Memory B cell (primary cell): Measurements from ENCODE around the gene HMGXB3.

Experiments used
- ATAC-seq: fragments of 150-1000 bp; cut with Tn5 transposase; 2 replicates; pipeline ENCODE4 v1.10.0; 2021; ENCODE audit warnings: low read depth, mild to moderate bottlenecking, moderate library complexity
- DNase-seq, 2 donors: peaks; one replicate each; pipeline ENCODE4 v3.0.0; 2022; ENCODE audit warnings: low spot score in 2 of 2
- H3K27ac Mint-ChIP-seq: one replicate; pipeline ENCODE4 v1.8.0; 2022; ENCODE audit warnings: mild to moderate bottlenecking, moderate library complexity, mixed read lengths
- H3K27me3 Mint-ChIP-seq: one replicate; pipeline ENCODE4 v1.8.0; 2022; ENCODE audit warnings: mixed read lengths
- H3K36me3 Mint-ChIP-seq: one replicate; pipeline ENCODE4 v1.8.0; 2022; ENCODE audit warnings: mild to moderate bottlenecking, mixed read lengths
- H3K4me1 Mint-ChIP-seq: one replicate; pipeline ENCODE4 v1.8.0; 2022; ENCODE audit warnings: mixed read lengths
- H3K4me3 Mint-ChIP-seq: one replicate; pipeline ENCODE4 v1.8.0; 2022; ENCODE audit warnings: mild to moderate bottlenecking, moderate library complexity, mixed read lengths
- H3K9me3 Mint-ChIP-seq: one replicate; pipeline ENCODE4 v1.8.0; 2022; ENCODE audit warnings: mixed read lengths

Gene HMGXB3

GRCh38 chr5:149966946-149967345 lies 33.6 kb upstream of the HMGXB3 start:
- Mint-ChIP-seq H3K36me3 (peaks cover 9% of the 10 kb centered on the region), H3K9me3 (no peaks in the 10 kb centered on the region), H3K27ac (no peak overlapping the region), H3K4me1 (peaks cover 24% of the 10 kb centered on the region), H3K27me3 (no peaks in the 10 kb centered on the region), H3K4me3 (no peak overlapping the region)
- ATAC-seq (no peak), DNase-seq (no peak)

GRCh38 chr5:149969181-149969930 lies 31.2 kb upstream of the HMGXB3 start:
- H3K27ac Mint-ChIP-seq = no peak overlapping the region
- H3K4me1 Mint-ChIP-seq = peaks cover 21% of the 10 kb centered on the region
- H3K4me3 Mint-ChIP-seq = no peak overlapping the region
- DNase-seq = no peak
- H3K36me3 Mint-ChIP-seq = peaks cover 8% of the 10 kb centered on the region
- no peaks in the 10 kb centered on the region for H3K27me3 Mint-ChIP-seq
- no peak for ATAC-seq
- H3K9me3 Mint-ChIP-seq = no peaks in the 10 kb centered on the region

- no peak overlapping the region for H3K4me3 Mint-ChIP-seq
- H3K9me3 Mint-ChIP-seq = no peaks in the 10 kb centered on the region
- H3K27me3 Mint-ChIP-seq = no peaks in the 10 kb centered on the region
- H3K36me3 Mint-ChIP-seq = peaks cover 34% of the 10 kb centered on the region
- ATAC-seq (no peak), DNase-seq (no peak)
- H3K27ac Mint-ChIP-seq = no peak overlapping the region
- peaks cover 16% of the 10 kb centered on the region for H3K4me1 Mint-ChIP-seq
These were observed 25.1 kb upstream of the HMGXB3 start for GRCh38 chr5:149975409-149975808.

GRCh38 chr5:149979896-149980295 lies 20.6 kb upstream of the HMGXB3 start:
- H3K9me3 Mint-ChIP-seq = no peaks in the 10 kb centered on the region
- no peak for DNase-seq
- no peak overlapping the region for H3K4me3 Mint-ChIP-seq
- peaks cover 5% of the 10 kb centered on the region for H3K4me1 Mint-ChIP-seq
- H3K36me3 Mint-ChIP-seq = peaks cover 40% of the 10 kb centered on the region
- H3K27ac Mint-ChIP-seq = no peak overlapping the region
- no peak for ATAC-seq
- no peaks in the 10 kb centered on the region for H3K27me3 Mint-ChIP-seq

GRCh38 chr5:149981206-149981605 lies 19.3 kb upstream of the HMGXB3 start:
- Mint-ChIP-seq H3K36me3 (peaks cover 35% of the 10 kb centered on the region), H3K27me3 (no peaks in the 10 kb centered on the region), H3K9me3 (no peaks in the 10 kb centered on the region), H3K27ac (no peak overlapping the region), H3K4me3 (no peak overlapping the region), H3K4me1 (peaks cover 5% of the 10 kb centered on the region)
- no peak for DNase-seq
- ATAC-seq = no peak

GRCh38 chr5:149982505-149982904 lies 18.0 kb upstream of the HMGXB3 start:
- H3K27ac Mint-ChIP-seq = no peak overlapping the region
- H3K36me3 Mint-ChIP-seq = peaks cover 28% of the 10 kb centered on the region
- no peak for DNase-seq
- H3K4me3 Mint-ChIP-seq = no peak overlapping the region
- ATAC-seq = no peak
- H3K27me3 Mint-ChIP-seq = no peaks in the 10 kb centered on the region
- H3K4me1 Mint-ChIP-seq = no peaks in the 10 kb centered on the region
- H3K9me3 Mint-ChIP-seq = no peaks in the 10 kb centered on the region

GRCh38 chr5:149988126-149988525 lies 12.4 kb upstream of the HMGXB3 start:
- ATAC-seq (no peak), DNase-seq (no peak)
- no peaks in the 10 kb centered on the region for H3K36me3 Mint-ChIP-seq
- no peak overlapping the region for H3K27ac Mint-ChIP-seq
- H3K4me1 Mint-ChIP-seq = peaks cover 2% of the 10 kb centered on the region
- no peak overlapping the region for H3K4me3 Mint-ChIP-seq
- no peaks in the 10 kb centered on the region for H3K9me3 Mint-ChIP-seq
- no peaks in the 10 kb centered on the region for H3K27me3 Mint-ChIP-seq

GRCh38 chr5:149990518-149991376 lies 9.8 kb upstream of the HMGXB3 start:
- Mint-ChIP-seq H3K9me3 (no peaks in the 10 kb centered on the region), H3K4me3 (no peak overlapping the region), H3K27ac (no peak overlapping the region), H3K4me1 (peaks cover 2% of the 10 kb centered on the region), H3K36me3 (peaks cover 4% of the 10 kb centered on the region), H3K27me3 (no peaks in the 10 kb centered on the region)
- peak; percentile 58 to 59 for DNase-seq
- peak; percentile 83 for ATAC-seq

- H3K4me1 Mint-ChIP-seq = peaks cover 2% of the 10 kb centered on the region
- ATAC-seq (no peak), DNase-seq (no peak)
- H3K36me3 Mint-ChIP-seq = peaks cover 9% of the 10 kb centered on the region
- no peaks in the 10 kb centered on the region for H3K9me3 Mint-ChIP-seq
- no peaks in the 10 kb centered on the region for H3K27me3 Mint-ChIP-seq
- no peak overlapping the region for H3K27ac Mint-ChIP-seq
- no peak overlapping the region for H3K4me3 Mint-ChIP-seq
These were observed 7.1 kb upstream of the HMGXB3 start for GRCh38 chr5:149993471-149993870.

GRCh38 chr5:149995385-149996204 lies 4.9 kb upstream of the HMGXB3 start:
- Mint-ChIP-seq H3K4me1 (peaks cover 14% of the 10 kb centered on the region), H3K27ac (no peak overlapping the region), H3K9me3 (no peaks in the 10 kb centered on the region), H3K36me3 (peaks cover 9% of the 10 kb centered on the region), H3K4me3 (no peak overlapping the region), H3K27me3 (no peaks in the 10 kb centered on the region)
- ATAC-seq = no peak
- no peak for DNase-seq

- Mint-ChIP-seq H3K27ac (no peak overlapping the region), H3K9me3 (no peaks in the 10 kb centered on the region), H3K4me3 (no peak overlapping the region), H3K27me3 (no peaks in the 10 kb centered on the region), H3K4me1 (peaks cover 12% of the 10 kb centered on the region), H3K36me3 (peaks cover 9% of the 10 kb centered on the region)
- DNase-seq (no peak), ATAC-seq (no peak)
These were observed 4.2 kb upstream of the HMGXB3 start for GRCh38 chr5:149996205-149996890.

- DNase-seq (no peak), ATAC-seq (no peak)
- Mint-ChIP-seq H3K9me3 (no peaks in the 10 kb centered on the region), H3K4me1 (peaks cover 27% of the 10 kb centered on the region), H3K27ac (no peak overlapping the region), H3K4me3 (no peak overlapping the region), H3K36me3 (peaks cover 11% of the 10 kb centered on the region), H3K27me3 (no peaks in the 10 kb centered on the region)
These were observed 2.3 kb upstream of the HMGXB3 start for GRCh38 chr5:149998281-149998680.

- Mint-ChIP-seq H3K27ac (peak overlapping the region; percentile 88), H3K36me3 (peaks cover 13% of the 10 kb centered on the region), H3K27me3 (no peaks in the 10 kb centered on the region), H3K4me3 (peak overlapping the region; percentile 89), H3K9me3 (no peaks in the 10 kb centered on the region), H3K4me1 (peaks cover 27% of the 10 kb centered on the region)
- no peak for DNase-seq
- no peak for ATAC-seq
These were observed 1.2 kb upstream of the HMGXB3 start for GRCh38 chr5:149999359-149999758.
